Uterus (tissue), 2 donors: Measurements from ENCODE around the gene LIG3.

Experiments
- CTCF ChIP-seq, 4 experiments: fragments of 200-600 bp in 2 of 4; fragments of 450-650 bp in 2 of 4; sonication (generic) in 2 of 4; IDR thresholded peaks; one replicate each; pipeline ENCODE4 v1.5.1; 2016 to 2019; ENCODE audit warnings: antibody characterized with exemption in 4 of 4, mild to moderate bottlenecking in 2 of 4, moderate library complexity in 1 of 4
- POLR2A ChIP-seq, 2 donors: fragments of 450-650 bp; IDR thresholded peaks; one replicate each; pipeline ENCODE4 v1.6.1; 2016; ENCODE audit warnings: antibody characterized with exemption in 2 of 2, mild to moderate bottlenecking in 1 of 2, moderate library complexity in 1 of 2

- TF ChIP-seq POLR2A (IDR thresholded peaks at IDR 0.05) = no peak
- TF ChIP-seq CTCF (IDR thresholded peaks at IDR 0.05) = no peak
Observed at GRCh38 chr17:35028531-35029262, 48.4 kb downstream of the LIG3 start.
